C4-2B (cell line): ENCODE results near the gene GBX2.

Experiments used
- ZFX ChIP-seq: fragments of 450-650 bp; IDR thresholded peaks from 2 replicates; pipeline ENCODE4 v1.6.1; 2017
- TF ChIP-seq, protein P1 (sequence below): fragments of 450-650 bp; conservative IDR thresholded peaks from 2 replicates; pipeline ENCODE4 v1.5.1; 2017; ENCODE audit warnings: mild to moderate bottlenecking

DNA sequence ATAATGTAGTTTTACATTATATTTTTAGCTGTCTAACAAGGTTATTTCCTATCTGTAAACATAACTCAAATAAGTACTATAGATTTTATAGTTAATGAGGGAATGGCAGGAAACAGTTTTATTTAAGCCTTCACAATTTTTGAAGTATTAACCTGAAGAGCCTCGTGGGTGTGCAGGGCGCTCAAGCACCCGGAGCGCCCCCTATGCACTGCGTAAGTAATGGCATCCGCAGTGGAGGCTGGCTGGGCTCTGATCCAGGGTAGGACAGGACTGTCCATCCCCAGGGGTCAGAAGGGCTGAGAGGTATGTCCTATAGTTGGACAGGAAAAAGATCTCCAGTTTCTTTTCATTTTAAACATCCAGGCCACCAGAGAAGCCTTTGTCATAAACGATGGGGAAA, 8.2 kb upstream of the GBX2 start:
- TF ChIP-seq, protein P1, sequence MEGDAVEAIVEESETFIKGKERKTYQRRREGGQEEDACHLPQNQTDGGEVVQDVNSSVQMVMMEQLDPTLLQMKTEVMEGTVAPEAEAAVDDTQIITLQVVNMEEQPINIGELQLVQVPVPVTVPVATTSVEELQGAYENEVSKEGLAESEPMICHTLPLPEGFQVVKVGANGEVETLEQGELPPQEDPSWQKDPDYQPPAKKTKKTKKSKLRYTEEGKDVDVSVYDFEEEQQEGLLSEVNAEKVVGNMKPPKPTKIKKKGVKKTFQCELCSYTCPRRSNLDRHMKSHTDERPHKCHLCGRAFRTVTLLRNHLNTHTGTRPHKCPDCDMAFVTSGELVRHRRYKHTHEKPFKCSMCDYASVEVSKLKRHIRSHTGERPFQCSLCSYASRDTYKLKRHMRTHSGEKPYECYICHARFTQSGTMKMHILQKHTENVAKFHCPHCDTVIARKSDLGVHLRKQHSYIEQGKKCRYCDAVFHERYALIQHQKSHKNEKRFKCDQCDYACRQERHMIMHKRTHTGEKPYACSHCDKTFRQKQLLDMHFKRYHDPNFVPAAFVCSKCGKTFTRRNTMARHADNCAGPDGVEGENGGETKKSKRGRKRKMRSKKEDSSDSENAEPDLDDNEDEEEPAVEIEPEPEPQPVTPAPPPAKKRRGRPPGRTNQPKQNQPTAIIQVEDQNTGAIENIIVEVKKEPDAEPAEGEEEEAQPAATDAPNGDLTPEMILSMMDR, result peak; percentile 70
- TF ChIP-seq ZFX, result no peak
